Sciatic nerve (tissue), 2 donors: Measurements from ENCODE around the gene MAP3K13. TPM values are rescaled to one million over a fixed set of nuclear protein-coding genes. Genes with fewer than 3 reads are reported as not detected.
"Not testable (repeated sequence)": the region's sequence is repeated elsewhere in the genome, so short reads cannot be mapped to it uniquely, and the experiment has no call there.

Experiments used
- ATAC-seq: fragments of 200-7000 bp; cut with Tn5 transposase; one replicate; pipeline ENCODE4 v1.9.1; 2020; ENCODE audit warnings: mild to moderate bottlenecking, moderate library complexity
- DNase-seq: peaks from one replicate; pipeline ENCODE4 v3.0.0-alpha.2; 2020; ENCODE audit warnings: low spot score
- intact Hi-C: fragments of 100-400 bp; cut with DNase I; formaldehyde crosslinking; loops from one replicate; pipeline ENCODE4 v1.14.2; 2022
- total RNA-seq: library from RNA; stranded (reverse); fragmentation: NEBNext Ultra II Directional; extraction: Animal tissue kit (Norgen Biotek cat#: 25700); gene quantifications from one replicate; pipeline ENCODE4 v1.2.1, GENCODE V29; 2021
- donor health status: DM: no; HTN: no; CAD: no.
- donor health status: DM: no; HTN: no; CAD: no.

The MAP3K13 gene
- total RNA-seq, 1 donor from 2014 or later: 22.2 TPM

DNA sequence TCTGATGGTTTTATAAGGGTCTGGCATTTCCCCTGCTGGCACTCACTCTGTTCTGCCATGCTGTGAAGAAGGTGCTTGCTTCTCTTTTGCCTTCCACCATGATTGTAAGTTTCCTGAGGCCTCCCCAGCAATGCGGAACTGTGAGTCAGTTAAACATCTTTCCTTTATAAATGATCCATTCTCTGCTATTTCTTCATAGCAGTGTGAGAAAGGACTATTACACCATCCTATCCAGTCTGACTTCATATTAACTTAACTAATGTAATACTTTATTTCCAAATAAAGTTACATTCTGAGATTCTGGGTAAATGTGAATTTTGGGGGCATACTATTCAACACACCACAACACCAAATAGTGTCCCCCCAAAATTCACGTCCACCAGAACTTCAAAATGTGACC, 22.2 kb upstream of the MAP3K13 start:
- ATAC-seq (no peak), DNase-seq (no peak)
- intact Hi-C loops: no loop called here

DNA sequence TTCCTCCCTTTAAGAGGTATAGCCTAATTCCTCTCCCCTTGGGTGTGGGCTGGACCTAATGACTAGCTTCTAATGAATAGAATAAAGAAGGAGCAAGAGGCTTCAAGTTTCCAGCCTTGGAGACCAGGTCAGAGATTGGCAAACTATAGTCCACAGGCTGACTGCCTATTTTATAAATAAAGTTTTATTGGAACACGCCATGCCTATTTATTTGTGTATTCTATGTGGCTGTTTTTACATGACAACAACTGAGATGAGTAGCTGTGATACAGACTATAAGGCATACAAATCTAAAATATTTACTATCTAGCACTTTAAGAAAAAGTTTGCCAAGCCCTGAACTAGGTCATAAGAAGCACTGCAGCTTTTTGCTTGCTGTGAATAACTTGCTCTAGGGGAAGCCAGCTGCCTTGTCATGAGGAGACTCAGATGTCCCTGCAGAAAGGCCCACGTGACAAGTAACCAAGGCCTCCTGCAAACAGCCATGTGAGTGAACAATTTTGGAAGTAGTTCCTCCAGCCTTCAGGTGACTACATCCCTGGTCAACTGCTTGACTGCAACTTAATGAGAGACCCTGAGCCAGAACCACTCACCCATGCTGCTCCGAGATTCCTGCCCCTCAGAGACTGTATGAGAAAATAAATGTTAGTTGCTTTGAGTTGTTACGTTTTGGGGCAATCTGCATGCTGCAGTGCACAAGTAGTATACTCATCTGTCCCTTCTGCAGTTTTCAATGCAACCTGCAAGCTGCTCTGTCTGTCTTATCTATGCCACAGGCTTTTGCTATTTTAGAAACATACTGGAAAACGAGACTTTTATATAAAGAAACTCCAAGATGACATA, 21.1 kb upstream of the MAP3K13 start:
- intact Hi-C loops: no loop called here
- no peak for ATAC-seq
- DNase-seq: no peak

DNA sequence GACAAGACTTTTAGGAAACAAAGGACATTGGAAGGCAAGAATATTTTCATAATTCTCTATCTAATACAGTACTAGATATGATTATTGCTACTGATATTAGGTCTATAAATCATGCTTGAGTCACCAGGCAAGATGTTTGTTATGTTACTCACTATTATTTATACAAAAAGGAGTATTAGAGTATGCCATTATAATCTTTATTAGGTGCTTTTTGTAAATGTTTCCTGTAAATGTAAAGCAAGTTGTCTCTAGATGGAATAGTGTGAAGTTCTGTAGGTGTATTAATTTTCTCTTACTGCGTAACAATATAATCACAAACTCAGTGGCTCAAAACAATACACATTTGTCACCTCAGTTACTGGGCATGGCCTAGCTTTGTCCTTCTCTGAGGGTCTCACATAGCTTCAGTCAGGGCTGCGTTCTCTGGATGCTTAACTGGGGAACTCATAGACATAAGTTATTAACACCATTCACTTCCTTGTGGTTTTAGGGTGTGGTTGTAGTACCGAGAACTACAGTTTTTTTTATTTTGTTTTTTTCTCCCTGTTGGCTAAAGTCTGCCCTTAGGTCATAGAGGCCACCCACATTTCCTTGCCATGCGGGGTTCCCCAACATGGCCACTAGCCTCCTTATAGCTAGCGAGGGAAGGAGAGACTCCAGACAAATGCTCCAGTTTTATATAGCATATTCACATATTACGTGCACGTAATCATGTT, 20.3 kb upstream of the MAP3K13 start:
- DNase-seq (no peak), ATAC-seq (no peak)
- intact Hi-C loops: no loop called here

DNA sequence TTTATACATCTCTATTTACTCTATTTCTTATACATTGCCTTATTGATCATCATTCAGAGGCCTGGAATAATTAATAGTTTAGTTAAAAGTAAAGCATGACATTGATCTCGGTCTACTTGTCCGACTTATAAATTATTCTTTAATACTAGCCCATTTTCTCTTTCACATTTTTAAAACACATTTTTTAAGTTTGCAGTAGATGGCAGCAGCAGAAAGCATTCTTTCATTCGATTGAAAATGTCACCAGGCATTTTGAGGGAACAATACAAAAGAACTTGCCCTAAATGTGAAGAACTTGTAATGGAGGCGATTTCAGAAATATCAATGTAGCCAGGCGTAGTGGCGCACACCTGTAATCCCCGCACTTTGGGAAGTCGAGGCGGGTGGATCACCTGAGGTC, 15.5 kb upstream of the MAP3K13 start:
- intact Hi-C loops: no loop called here
- no peak for ATAC-seq
- DNase-seq: no peak

DNA sequence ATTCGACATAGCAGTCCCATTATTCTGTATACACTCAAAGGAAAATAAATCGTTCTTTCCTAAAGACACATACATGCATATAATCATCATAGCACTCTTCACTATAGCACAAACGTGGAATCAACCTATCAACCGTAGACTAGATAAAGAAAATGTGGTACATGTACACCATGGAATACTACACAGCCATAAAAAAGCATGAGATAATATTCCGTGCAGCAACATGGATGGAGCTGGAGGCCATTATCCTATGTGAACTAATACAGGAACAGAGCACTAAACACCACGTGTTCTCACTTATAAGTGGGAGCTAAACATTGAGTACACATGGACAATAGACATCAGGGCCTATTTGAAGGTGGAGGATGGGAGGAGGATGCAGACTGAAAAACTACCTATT, 12.1 kb upstream of the MAP3K13 start:
- ATAC-seq (no peak), DNase-seq (no peak)
- intact Hi-C loops: no loop called here

DNA sequence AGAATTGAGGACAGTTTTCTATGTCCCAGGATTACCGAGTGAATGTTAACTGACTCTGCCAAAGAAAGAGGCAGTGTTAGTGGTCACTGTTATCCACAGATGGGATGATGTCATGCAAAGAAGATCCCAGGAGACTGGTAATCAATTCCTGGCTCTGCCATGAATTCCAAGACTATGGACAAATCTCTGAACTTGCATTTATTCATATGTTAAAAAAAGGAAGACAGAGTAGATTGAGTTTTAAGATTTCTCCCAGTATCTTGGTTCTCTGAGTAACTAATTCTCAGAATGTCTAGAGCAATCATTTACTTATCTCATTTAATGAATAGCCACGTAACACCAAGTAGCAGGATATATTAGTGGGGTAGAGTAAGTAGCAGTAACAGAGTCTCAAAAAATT, 11.5 kb upstream of the MAP3K13 start:
- no peak for ATAC-seq
- no peak for DNase-seq
- intact Hi-C loops: no loop called here

DNA sequence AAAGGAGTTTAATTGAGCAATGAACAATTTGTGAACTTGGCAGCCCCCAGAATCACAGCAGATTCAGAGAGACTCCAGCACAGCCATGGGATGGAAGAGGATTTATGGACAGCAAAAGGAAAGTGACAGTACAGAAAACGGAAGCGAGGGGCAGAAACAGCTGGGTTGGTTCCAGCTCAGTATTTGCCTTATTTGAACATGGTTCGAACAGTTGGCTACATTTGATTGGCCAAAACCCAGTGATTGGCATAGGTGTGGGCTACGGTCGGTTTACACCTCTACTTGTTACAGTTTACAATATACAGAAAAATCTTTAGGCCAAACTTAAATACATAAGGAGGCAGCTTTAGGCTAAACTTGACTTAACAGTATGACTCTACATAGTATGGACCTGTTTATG, 9.7 kb upstream of the MAP3K13 start:
- ATAC-seq (no peak), DNase-seq (no peak)
- intact Hi-C loops: no loop called here

DNA sequence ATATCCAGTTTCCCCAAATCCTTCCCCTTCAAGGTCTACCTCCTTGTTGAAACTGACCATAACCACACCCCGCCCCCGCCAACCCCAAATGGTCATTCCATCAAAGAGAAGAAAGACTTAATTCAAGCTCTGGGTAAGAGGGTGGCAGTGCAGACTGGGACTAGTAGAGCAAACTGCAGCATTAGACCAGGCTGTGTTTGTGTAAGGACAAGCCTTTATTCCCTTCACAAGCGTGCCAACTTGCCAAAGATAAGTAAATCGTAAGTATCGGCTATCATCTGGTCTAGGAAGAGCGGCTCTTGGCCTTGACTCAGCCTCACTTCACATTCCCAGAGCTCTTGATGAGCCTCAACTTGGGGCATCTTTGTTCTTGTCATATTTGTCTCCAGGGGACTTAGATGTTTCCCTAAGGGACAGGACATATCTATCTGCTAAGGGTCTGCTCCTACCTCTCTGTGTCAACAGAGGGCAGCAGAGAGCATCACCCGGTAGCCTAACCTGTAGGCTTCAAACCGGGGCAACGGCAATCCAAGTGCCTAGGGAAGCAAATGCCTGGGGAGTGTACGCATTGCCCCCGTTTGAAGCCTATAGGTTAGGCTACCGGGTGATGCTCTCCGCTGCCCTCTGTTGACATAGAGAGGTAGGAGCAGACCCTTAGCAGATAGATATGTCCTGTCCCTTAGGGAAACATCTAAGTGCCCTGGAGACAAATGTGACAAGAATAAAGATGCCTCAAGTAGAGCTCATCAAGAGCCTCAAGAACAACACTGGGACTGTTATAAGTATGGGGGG, 8.9 kb upstream of the MAP3K13 start:
- ATAC-seq: peak; percentile 62
- DNase-seq: peak; percentile 63
- intact Hi-C loops: no loop called here

DNA sequence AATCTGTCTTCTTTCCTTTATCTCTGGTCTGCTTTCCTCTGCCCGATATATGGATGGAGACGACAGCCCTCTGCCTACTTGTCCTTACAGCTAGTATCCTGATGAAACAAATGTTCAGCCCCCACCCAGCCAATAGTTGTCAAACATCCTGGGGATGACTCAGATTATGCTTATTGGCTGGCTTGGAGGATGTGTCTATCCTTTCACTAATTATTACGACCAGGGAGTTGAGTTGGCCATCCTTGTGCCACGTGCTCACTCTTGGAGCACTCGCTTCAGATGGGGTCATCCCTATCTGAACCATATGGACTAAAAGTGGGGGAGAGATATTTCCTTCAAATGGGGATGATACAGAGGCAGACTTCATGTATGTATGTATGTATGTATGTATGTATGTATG, 6.4 kb upstream of the MAP3K13 start:
- no peak for ATAC-seq
- no peak for DNase-seq
- intact Hi-C loops: no loop called here

DNA sequence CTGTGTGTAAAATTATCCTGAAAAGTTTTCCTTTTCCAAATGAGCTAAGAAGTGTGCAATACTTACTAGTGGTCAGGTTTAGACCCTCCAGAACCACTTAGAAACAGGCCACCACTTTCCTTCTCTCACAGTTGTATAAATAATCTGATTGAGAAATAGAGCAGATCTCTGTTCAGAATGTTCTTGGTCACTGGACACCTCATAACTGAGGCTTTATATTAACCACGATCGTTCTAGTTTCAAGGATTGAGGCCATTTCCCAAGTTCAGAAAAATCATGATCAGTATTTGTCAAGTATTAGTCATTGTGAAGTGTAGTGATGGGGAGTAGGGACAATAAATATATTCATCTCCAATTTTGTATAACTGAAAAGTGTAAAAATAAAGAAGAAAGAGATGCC, 1.0 kb upstream of the MAP3K13 start:
- intact Hi-C loops: no loop called here
- ATAC-seq (no peak), DNase-seq (no peak)

DNA sequence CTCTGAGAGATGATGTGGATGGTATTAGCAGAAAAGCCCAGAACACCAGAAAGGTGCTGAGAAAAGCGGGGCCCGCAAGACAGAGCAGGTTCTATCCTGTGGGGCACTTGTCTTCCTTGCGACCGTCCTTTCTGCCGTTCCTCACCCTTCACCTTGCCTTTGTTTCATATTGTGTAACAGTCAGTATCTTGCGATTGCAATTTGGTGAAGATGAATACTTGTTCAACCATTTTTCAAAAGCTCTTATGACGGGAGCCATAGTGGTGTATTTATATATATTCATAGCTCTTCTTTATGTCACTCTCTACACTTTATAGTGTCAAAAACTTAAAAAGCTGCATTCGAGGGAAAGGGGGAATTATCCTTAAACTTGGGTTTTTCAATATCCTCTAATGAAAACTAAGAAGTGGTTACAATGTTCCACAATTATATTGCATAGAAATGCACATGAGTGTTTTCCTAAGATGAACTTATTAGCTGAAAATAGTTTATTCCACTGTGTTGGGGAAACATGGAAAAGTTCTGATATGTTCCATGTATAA, 797 bp downstream of the MAP3K13 start:
- peak; percentile 54 for ATAC-seq
- intact Hi-C loops: no loop called here
- DNase-seq: no peak

DNA sequence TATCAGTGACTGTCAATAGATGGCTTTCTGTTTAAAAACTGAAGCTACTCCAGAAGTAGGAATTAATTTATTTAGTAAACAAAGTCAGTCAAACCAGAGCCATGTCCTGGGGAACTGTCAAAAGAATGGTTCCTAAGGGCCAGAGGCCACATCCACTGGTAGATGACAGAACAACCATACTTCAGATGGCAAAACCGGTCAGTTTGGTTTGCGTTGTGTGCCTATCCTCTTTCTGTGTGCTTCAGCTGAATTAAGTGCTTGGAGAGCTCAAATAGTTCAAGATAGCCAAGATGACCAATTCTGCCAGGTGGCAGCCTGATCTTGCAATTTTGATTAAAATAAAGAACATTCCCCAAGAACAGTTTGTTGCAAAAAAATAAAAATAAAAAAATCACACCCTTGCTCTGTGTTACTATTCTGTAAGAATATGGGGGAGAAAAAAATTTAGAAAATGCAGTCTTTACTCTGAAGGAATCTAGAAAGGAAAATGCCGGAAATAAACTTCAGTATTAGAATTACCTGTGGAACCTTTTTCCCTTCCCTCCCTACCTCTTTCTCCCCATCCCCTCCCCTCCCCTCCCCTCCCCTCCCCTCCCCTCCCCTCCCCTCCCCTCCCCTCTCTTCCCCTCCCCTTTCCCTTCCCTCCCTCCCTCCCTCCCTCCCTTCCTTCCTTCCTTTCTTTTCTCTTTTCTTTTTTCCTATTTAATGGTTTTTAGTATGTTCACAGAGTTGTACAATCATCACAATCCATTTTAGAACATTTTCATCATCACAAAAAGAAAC, 2.5 kb downstream of the MAP3K13 start:
- ATAC-seq (no peak), DNase-seq (no peak)
- intact Hi-C loops: no loop called here

DNA sequence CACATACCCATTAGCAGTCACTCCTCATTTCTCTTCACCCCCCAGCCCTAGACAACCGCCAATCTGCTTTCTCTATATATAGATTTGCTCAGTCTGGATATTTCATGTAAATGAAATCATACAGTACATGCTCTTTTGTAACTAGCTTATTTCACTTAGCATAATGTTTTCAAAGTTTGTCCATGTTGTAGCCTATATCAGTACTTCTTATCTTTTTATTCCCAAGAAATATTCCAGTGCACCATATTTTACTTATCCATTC, 3.1 kb downstream of the MAP3K13 start:
- intact Hi-C loops: no loop called here
- DNase-seq (no peak), ATAC-seq (no peak)

DNA sequence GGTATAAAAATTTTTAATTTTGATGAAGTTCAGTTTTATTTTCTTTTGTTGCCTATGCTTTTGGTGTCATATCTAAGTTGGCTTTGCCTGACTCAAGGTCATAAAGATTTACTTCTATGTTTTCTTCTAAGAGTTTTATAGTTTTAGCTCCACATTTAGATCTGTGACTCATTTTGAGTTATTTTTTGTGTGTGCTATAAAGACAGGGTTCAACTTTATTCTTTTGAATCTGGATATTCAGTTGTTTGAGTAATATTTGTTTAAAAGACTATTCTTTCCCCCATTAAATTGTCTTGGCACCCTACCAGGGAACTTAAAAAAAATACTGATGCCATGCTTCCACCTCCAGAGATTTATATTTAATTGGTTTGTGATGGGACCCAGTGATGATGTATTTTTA, 4.0 kb downstream of the MAP3K13 start:
- ATAC-seq (no peak), DNase-seq (no peak)
- intact Hi-C loops: no loop called here

DNA sequence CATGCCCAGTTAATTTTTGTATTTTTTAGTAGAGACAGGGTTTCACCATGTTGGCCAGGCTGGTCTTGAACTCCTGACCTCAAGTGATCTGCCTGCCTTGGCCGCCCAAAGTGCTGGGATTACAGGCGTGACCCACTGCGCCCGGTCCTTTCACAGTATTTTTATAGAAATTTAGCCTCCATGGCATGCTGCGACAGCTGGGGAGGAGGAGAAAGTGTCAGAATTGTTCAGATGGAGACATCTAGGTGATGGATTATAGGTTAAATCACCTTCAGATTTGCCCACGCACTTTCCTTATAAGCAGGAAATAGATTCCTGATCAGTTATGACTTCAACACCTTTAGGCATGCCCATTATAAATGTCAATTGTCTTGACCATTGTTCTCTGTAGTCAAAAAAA, 7.4 kb downstream of the MAP3K13 start:
- DNase-seq, ATAC-seq, intact Hi-C loops: not testable (repeated sequence)

DNA sequence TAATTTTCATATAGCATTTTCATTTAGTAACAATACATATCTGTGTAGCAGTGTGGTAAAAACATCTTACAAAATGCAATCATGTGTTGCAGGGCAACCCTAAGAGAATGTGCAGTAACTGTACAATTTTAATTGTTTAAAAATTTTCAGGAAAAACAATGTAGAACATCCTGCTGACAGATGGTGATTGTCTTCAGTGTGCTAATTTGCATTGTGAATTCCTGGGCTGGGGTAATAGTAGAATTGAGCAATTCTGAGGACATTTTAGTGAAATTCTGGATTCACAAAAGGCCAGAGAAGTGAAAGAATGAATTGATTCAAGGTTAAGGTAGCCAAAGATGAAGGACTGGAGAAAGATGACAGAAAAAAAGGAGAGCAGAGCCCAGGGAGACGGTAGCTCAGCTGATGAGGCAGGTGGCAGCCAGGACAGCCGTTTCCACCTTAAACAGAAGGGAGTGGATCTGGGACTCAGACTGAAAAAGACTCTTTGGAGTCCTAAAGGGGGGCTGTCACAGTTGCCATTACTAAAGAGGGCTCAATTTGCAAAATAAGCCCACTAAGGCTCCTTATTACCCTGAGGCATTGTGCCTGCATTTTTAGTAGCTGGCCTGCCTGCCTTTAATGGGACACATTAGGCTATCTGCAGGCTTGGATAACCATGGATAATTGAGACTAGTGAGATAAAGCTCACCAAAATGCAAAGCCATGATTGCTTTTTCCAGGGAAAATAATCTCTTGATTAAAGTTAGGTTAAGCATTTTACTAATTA, 8.6 kb downstream of the MAP3K13 start:
- DNase-seq (no peak), ATAC-seq (no peak)
- intact Hi-C loops: no loop called here

DNA sequence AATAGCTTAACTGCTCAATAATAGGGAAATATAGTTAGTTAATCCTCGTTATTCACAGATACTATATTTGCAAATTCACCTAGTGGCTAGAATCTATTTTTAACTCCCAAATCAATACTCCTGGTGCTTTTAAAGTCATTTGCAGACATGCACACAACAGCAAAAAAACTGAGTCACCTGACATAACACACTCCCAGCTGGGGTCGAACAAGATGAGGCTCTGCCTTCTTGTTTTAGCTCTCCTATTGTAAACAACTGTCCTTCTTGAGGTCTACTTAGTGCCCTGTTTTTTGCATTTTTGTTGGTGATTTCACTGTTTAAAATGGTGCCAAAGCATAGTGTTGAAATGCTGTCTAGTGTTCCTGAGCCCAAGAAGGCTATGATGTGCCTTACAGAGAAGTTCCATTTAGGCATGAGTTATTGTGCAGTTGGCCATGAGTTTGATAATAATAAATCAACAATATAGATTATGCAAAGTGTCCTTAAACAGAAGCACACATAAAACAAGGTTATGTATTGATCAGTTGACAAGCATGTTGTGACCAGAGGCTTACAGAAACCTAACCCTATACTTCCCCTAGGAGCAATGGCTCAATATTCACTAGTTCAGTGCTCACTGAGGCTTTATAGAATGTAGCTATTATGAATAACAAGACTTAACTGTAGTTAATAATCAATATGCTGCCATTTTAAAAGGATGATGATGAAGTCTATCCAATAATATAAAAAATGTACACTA, 18.6 kb downstream of the MAP3K13 start:
- ATAC-seq (no peak), DNase-seq (no peak)
- intact Hi-C loops: no loop called here

DNA sequence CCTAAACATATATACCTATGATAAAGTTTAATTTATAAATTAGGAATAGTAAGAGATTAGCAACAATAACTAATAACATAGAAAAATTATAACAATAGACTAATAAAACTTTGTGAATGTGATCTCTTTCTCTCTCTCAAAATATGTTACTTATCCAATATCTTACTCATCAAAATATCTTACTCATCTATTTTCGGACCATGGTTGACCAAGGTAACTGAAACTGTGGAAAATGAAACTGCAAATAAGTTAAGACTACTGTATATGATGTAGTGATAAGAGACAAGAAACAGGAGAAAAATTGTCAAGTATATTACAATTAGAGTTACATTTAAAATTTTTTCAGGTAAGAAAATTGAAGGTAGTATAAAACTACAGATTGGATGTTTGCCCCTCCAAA, 19.2 kb downstream of the MAP3K13 start:
- ATAC-seq: no peak
- intact Hi-C loops: no loop called here
- no peak for DNase-seq
